Suprapubic skin (tissue), 4 donors: ENCODE data around the gene ARHGEF28.

Source experiments
- CTCF ChIP-seq, 2 donors: fragments of 200-600 bp in 1 of 2; fragments of 450-650 bp in 1 of 2; sonication (generic) in 1 of 2; IDR thresholded peaks; one replicate each; pipeline ENCODE4 v1.5.1; 2016 to 2019; ENCODE audit warnings: antibody characterized with exemption in 2 of 2, mild to moderate bottlenecking in 1 of 2, moderate library complexity in 1 of 2
- POLR2A ChIP-seq, 2 donors: fragments of 450-650 bp; IDR thresholded peaks; one replicate each; pipeline ENCODE4 v1.6.1; 2017; ENCODE audit warnings: antibody characterized with exemption in 2 of 2, mild to moderate bottlenecking in 2 of 2, moderate library complexity in 2 of 2
- POLR2AphosphoS5 ChIP-seq, 3 donors: sonication (generic); formaldehyde crosslinking; IDR thresholded peaks; one replicate each; pipeline ENCODE4 v1.6.1; 2017; ENCODE audit warnings: antibody characterized with exemption in 3 of 3

- TF ChIP-seq CTCF (IDR thresholded peaks at IDR 0.05) (no peak), POLR2A (IDR thresholded peaks at IDR 0.05) (no peak), POLR2AphosphoS5 (IDR thresholded peaks at IDR 0.05) (no peak)
Measured at GRCh38 chr5:73979321-73979720, 353.3 kb downstream of the ARHGEF28 start.
